ENCODE data around the gene USH2A. TPM values are rescaled to one million over a fixed set of nuclear protein-coding genes. Genes with fewer than 3 reads are reported as not detected.

The USH2A gene
- total RNA-seq, 1 experiment from 2014 or later = not detected

DNA sequence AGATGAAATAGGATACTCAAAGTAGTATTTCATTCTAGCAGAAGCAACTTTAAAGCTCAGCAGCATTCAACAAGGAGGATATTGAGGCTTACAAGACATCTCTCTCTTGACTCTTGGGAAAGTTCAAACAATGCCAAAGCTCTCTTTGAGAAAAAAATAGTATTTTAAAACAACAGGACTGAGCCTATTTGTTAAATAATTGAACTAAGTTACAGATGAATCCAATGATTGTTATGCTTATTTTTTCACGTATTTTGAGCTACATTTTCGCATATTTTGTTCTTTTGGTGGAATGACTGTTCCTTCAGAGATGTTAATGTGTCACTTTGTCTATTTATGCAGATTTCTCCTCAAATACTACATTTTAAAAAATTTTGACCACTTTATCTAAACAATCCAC is 655.5 kb downstream of the USH2A start:
- Histone ChIP-seq H3K4me1 (ENCODE audit: control insufficient read depth in 1 of 2, insufficient read depth in 2 of 2, low read length in 2 of 2) (no peaks in the 10 kb centered on the region), H3K4me2 (ENCODE audit: low read length) (no peak overlapping the region), H3K27ac (ENCODE audit: low read depth, low read length) (no peak overlapping the region), H4K20me1 (ENCODE audit: insufficient read depth) (no peaks in the 10 kb centered on the region), H3K79me2 (ENCODE audit: insufficient read depth, low read length) (no peaks in the 10 kb centered on the region), H2AFZ (ENCODE audit: low read depth, low read length, poor library complexity, severe bottlenecking) (no peak overlapping the region), H3K9ac (ENCODE audit: low read length) (no peak overlapping the region), H3K9me2 (ENCODE audit: insufficient read depth) (no peaks in the 10 kb centered on the region), H3K9me3 (ENCODE audit: control insufficient read depth in 1 of 2, insufficient read depth in 1 of 2, low read depth in 1 of 2, low read length in 2 of 2) (no peaks in the 10 kb centered on the region), H3K27me3 (ENCODE audit: insufficient read depth, low read length) (peaks cover 9% of the 10 kb centered on the region), H3K4me3 (replicated peaks in 1 of 2; ENCODE audit: low read depth in 1 of 2, low read length in 2 of 2) (no peak overlapping the region), H3K36me3 (ENCODE audit: control insufficient read depth in 1 of 2, insufficient read depth in 2 of 2, low read length in 2 of 2) (no peaks in the 10 kb centered on the region)
- ChIA-PET POLR2A (no interaction called here), CTCF (no interaction called here), RAD21 (ENCODE audit: low non-redundant PET in 1 of 2, low total read pairs in 2 of 2, uncharacterized antibody in 2 of 2, unreplicated experiment in 2 of 2) (no interaction called here)
- DNase-seq (ENCODE audit: low read depth, low spot score) (no peak), ATAC-seq (no peak)
- BruUV-seq (replicated peaks) = no TSS peak
- intact Hi-C loops (cut with micrococcal nuclease) = no loop called here
- TF ChIP-seq TCF7L2 (IDR thresholded peaks at IDR 0.05; ENCODE audit: borderline replicate concordance, extremely low read depth, insufficient read depth, insufficient read length) (no peak), SP1 (IDR thresholded peaks at IDR 0.05; ENCODE audit: low read depth) (no peak), CBX3 (IDR thresholded peaks at IDR 0.05; ENCODE audit: low read depth) (no peak), EZH2phosphoT487 (IDR thresholded peaks at IDR 0.05; ENCODE audit: borderline replicate concordance) (no peak), SRF (IDR thresholded peaks at IDR 0.05; ENCODE audit: low read depth) (no peak), CEBPB (IDR thresholded peaks at IDR 0.05; ENCODE audit: low read depth) (no peak), ZFX (IDR thresholded peaks at IDR 0.05) (no peak), EGR1 (IDR thresholded peaks at IDR 0.05; ENCODE audit: low read depth) (no peak), YY1 (IDR thresholded peaks at IDR 0.05; ENCODE audit: extremely low read depth, insufficient replicate concordance, low read depth, low read length) (no peak), ZNF274 (IDR thresholded peaks at IDR 0.05; ENCODE audit: low read depth, low read length) (no peak), POLR2A (IDR thresholded peaks at IDR 0.05; ENCODE audit: borderline replicate concordance, extremely low read depth, insufficient read depth, insufficient read length) (no peak), FOSL1 (IDR thresholded peaks at IDR 0.05; ENCODE audit: low read depth) (no peak), RAD21 (IDR thresholded peaks at IDR 0.05; ENCODE audit: low read depth) (no peak), SIN3A (IDR thresholded peaks at IDR 0.05; ENCODE audit: low read depth) (no peak), EZH2 (IDR thresholded peaks at IDR 0.05) (no peak), ZBTB33 (IDR thresholded peaks at IDR 0.05; ENCODE audit: extremely low read depth, insufficient replicate concordance, low read length) (no peak), POLR2AphosphoS5 (IDR thresholded peaks at IDR 0.05; ENCODE audit: low read depth, low read length) (no peak), ELF1 (IDR thresholded peaks at IDR 0.05; ENCODE audit: borderline replicate concordance, low read depth) (no peak)
- TF ChIP-seq, protein P1, sequence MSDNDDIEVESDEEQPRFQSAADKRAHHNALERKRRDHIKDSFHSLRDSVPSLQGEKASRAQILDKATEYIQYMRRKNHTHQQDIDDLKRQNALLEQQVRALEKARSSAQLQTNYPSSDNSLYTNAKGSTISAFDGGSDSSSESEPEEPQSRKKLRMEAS (IDR thresholded peaks at IDR 0.05) = no peak
- TF ChIP-seq, protein P2, sequence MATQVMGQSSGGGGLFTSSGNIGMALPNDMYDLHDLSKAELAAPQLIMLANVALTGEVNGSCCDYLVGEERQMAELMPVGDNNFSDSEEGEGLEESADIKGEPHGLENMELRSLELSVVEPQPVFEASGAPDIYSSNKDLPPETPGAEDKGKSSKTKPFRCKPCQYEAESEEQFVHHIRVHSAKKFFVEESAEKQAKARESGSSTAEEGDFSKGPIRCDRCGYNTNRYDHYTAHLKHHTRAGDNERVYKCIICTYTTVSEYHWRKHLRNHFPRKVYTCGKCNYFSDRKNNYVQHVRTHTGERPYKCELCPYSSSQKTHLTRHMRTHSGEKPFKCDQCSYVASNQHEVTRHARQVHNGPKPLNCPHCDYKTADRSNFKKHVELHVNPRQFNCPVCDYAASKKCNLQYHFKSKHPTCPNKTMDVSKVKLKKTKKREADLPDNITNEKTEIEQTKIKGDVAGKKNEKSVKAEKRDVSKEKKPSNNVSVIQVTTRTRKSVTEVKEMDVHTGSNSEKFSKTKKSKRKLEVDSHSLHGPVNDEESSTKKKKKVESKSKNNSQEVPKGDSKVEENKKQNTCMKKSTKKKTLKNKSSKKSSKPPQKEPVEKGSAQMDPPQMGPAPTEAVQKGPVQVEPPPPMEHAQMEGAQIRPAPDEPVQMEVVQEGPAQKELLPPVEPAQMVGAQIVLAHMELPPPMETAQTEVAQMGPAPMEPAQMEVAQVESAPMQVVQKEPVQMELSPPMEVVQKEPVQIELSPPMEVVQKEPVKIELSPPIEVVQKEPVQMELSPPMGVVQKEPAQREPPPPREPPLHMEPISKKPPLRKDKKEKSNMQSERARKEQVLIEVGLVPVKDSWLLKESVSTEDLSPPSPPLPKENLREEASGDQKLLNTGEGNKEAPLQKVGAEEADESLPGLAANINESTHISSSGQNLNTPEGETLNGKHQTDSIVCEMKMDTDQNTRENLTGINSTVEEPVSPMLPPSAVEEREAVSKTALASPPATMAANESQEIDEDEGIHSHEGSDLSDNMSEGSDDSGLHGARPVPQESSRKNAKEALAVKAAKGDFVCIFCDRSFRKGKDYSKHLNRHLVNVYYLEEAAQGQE (IDR thresholded peaks at IDR 0.05; ENCODE audit: low read depth) = no peak

Measured in HCT116 (cell line).